NCI-H1417 treated with DMSO at 0.1 percent for 48 hours (cell line): ENCODE results near the gene SRD5A2.

Experiments
- DNase-seq: peaks from one replicate; lab custom pipeline; 2025; lab: John Stamatoyannopoulos, UW

SRD5A2 gene

GRCh38 chr2:31580321-31581117 is at the start of gene SRD5A2:
TSS of gene SRD5A2 (minus strand) at chr2:31580938. CDS start at chr2:31580900, 38 bp downstream.
- DNase-seq = no peak

GRCh38 chr2:31606509-31606908 is 25.8 kb upstream of the SRD5A2 start:
- no peak for DNase-seq

DNA sequence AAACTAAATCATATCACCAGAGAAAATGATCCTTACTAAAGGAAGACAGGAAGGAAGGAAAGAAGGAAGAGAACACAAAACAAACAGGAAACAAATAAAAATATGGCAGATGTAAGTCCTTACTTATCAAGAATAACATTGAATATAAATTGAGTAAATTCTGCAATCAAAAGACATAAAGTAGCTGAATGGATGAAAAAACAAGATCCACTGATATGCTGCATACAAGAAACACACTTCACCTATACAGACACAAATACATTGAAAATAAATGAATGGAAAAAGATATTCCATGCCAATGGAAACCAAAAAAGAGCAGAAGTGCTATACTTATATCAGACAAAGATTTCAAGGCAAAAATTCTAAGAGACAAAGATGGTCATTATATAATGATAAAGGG is 18.0 kb upstream of the SRD5A2 start:
- no peak for DNase-seq

DNA sequence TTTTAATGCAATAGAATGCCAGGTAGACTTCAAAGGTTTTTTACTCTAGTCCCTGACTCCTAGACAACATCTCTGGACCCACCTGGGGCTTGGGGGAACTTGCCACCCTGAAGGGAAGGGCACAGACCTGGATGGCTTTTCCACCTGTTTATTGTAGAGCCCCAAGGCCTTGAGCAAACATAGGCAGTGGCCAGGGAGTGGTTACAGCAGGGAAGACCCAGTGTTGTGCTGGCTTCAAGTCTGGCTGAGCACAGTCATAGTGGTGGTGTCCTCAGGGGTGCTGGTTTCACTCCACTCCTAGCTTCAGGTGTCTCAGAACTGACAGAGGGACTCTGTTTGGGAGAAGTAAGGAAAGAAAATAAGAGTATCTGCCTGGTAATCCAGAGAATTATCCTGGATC is 5.5 kb upstream of the SRD5A2 start:
- no peak for DNase-seq

GRCh38 chr2:31581124-31581795 is 522 bp upstream of the SRD5A2 start:
- no peak for DNase-seq

DNA sequence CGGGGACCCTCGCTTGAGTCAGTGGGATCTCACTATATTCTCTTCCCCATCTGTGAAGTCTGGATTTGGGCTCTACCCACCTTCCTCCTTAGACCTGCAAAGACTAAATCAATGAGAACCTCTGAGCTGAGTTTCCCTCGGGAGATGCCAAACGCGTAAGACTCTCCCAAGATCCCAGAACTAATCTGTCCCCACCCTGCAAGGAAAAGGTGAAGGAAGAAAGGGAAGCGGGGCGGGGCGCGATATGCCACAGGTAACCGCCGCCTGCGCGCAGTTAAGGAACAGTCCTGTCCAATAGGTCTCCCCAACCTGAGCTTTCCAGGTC is 780 bp downstream of the SRD5A2 start:
- no peak for DNase-seq

- DNase-seq = peak; percentile 11
Observed at GRCh38 chr2:31578316-31578715, 2.4 kb downstream of the SRD5A2 start.

GRCh38 chr2:31577143-31577542 is 3.6 kb downstream of the SRD5A2 start:
- no peak for DNase-seq

DNA sequence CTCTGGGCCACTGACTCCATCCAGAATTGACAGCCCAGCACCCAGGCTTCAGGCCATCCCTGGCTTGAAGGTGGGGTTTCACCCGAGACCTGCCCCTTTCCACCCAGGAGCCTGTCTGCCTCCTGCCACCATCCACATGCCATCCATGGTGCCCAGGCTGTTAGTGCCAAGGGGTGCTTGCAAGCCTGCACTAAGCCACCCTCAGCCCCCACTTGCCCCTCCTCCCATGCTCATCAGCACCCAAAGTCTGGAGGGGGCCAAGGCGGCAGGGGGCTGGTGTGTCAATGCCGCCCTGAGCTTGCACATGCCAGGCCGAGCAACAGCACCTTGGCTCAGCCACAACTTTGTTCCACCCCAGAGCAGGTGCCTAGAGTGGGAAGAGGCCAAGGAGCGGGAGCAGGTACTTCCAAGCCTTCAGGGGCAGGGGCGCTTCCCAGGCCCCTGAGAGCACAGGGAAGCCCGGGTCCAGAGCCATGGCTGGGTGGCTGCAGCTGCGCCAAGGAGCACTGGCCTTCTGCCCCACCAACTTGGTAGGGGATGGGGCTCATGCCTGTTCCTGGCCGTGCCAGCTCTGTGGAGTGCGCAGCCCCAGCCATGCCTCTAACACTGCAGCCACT is 12.0 kb downstream of the SRD5A2 start:
- no peak for DNase-seq

DNA sequence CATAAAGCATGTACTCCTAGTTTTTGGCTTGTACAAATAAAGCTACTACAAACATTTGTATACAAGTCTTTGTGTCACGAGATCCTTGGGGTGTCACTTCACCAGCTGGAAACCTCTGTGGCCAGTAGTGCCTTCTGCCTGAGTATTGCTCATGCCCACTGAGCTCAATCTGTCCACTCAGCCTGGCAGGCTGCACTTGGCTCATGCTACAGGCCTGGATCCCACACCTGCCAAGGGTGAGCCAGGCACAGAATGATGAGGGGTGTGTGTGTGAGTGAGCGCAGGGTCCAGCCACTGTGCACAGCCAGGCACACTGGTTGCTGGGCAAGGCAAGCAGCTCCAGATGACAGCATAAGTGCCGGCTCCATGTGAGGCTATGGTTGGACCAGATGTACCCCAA is 13.1 kb downstream of the SRD5A2 start:
- no peak for DNase-seq

GRCh38 chr2:31563273-31563839 is 17.4 kb downstream of the SRD5A2 start:
- no peak for DNase-seq

DNA sequence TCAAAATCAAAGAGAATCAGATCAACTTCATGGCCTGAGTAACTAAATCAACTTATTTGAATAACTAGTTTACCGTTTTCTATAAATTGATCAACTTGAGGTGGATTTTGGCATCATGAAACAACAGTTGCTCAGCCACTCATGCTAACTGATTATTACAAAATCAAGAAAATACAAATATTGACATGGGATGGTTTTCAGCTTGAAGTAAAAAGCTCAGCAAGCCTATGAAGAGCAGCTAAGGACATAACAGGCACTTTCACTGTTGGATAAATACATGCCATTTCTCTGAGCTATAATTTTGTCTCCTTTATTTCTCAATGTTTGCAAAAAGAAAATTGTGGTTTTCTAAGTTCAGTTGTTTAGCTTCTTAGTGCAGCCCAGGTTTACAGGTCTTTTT is 18.9 kb downstream of the SRD5A2 start:
- DNase-seq = no peak

DNA sequence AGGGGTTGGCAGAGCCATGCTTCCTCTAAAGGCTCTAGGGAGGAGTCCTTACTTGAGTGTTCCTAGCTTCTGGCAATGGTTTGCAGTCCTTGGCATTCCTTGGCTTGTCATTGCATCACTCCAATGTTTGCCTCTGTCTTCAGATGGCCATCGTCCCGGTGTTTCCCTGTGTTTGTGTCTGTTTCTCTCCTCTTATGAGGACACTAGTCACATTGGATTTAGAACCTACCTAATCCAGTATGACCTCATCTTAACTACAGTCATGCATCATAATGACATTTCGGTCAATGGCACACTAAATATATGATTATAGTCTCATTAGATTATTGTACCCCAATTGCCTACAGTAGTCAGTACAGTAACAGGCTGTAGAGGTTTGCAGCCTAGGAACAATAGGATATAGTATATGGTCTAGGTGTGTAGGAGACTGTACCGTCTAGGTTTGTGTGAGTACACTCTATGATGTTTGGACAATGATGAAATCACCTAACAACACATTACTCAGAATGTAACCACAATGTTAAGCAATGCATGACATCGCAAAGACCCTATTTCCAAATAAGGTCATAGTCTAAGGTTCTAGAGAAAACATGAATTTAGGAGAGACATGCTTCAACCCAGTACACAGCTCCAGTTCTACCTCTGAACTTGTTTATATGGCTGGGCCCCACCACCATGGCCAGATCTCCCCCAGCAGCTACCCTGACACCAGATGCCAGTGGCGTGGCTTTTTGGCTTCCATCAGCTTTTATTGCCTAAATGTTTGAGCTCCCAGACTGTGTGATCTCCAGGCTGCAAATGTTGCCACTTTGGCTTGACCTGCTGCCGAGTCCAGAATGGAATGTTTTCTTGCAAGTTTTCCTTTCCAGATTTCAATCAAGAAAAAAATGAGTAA is 22.1 kb downstream of the SRD5A2 start:
- DNase-seq = no peak

DNA sequence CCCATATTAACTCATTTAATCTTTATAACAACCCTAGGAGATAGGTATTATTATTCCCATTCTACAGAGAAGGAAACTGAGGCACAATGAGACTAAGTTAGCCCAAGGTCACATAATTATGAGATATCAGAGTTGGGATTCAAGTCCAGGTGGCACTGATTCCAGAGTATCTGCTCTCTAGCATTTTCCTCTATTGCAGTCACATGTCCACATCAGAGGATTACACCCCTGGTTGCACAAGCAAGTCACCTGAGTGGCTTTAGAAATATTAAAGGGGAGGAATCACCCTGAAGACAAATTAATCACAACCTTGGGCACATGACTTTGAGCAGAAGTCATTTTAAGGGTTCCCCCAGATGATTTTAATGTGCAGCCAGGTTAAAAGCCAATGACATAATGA is 23.8 kb downstream of the SRD5A2 start:
- DNase-seq = no peak

- no peak for DNase-seq
Observed at GRCh38 chr2:31555967-31556706, 24.6 kb downstream of the SRD5A2 start.

GRCh38 chr2:31553362-31553761 is 27.4 kb downstream of the SRD5A2 start:
- no peak for DNase-seq

DNA sequence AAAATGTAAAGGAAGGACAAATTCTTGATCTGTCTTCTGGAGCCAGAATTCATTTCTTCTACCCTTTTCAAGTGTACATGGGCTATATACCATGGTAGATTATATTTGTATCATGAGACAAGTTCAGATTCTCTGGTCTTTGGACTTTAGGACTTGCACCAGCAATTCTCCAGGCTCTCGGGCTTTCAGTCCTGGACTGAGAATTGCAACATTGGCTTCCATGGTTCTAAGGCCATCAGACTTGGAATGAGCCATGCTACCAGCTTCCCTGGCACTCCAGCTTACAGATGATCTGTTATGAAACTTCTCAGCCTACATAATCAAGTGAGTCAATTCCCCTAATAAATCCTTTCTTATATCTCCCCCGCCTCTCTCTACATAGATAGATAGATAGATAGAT is 33.3 kb downstream of the SRD5A2 start:
- no peak for DNase-seq

DNA sequence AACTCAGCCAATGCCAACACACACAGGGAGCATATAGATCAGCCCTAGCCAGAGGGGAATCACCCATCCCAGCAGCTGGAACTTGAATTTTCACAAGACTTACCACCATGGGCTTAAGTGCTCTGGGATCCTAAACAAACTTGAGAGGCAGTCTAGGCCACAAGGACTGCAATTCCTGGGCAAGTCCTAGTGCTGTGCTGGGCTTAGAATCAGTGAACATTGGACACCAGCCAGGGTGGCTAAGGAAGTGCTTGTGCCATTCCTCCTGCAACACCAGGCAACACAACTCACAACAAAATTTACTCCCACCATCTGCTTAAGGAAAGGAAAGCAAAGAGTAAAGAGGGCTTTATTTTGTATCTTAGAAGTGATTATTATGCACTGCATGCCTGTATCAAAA is 38.9 kb downstream of the SRD5A2 start:
- no peak for DNase-seq

DNA sequence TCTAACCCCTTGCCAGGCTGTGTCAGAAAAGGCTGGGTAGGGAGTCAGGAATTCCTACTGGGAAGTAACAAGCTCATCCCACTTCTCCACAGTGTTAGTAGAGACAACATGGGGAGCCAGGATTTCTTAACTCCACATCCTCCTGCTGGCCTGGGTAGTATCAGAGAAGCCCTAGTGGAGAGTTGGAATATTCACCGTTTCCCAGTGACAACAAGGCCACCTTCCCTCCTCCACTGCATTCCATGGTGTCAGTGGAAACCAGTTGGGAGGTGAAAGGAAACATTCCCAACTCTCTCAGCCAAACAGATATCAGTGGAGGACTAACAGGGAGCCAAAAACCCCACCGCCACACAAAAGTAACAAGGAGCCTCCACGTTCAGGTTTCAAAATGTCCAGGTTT is 41.2 kb downstream of the SRD5A2 start:
- no peak for DNase-seq

GRCh38 chr2:31535768-31536167 is 45.0 kb downstream of the SRD5A2 start:
- no peak for DNase-seq

DNA sequence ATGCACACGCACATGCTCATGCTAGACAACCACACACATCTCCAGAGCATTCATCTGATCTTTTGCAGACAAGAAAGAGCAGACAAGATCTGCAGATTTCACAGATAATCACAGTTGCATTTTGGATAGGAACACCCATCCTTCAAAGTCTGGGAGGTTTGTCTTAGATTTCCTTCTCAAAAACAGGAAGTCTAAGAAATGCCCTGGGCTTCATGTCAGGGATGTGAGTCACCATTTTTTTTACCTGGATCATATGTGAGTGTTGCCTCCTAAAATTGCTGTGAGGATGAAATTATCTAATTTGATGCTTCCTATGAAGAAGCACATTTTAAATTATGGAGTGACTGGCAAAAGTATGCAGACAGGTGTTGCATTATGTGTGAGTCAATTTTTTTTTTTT is 46.1 kb downstream of the SRD5A2 start:
- DNase-seq = no peak
